Glomerular endothelial cell (primary cell): ENCODE measurements around the gene BRD3. TPM values are rescaled to one million over a fixed set of nuclear protein-coding genes. Genes with fewer than 3 reads are reported as not detected.

Experiments used
- DNase-seq: peaks from one replicate; pipeline ENCODE4 v3.0.0-alpha.2; 2011; ENCODE audit warnings: low read depth, low spot score; ENCODE audit errors: extremely low read depth
- total RNA-seq: library from RNA; depleted of rRNA; stranded (reverse); fragments of >200 nt; gene quantifications from 2 replicates; pipeline ENCODE4 v1.2.3, GENCODE V29; 2015

Gene BRD3
- total RNA-seq, 1 donor from 2014 or later: 40.7 TPM

DNA sequence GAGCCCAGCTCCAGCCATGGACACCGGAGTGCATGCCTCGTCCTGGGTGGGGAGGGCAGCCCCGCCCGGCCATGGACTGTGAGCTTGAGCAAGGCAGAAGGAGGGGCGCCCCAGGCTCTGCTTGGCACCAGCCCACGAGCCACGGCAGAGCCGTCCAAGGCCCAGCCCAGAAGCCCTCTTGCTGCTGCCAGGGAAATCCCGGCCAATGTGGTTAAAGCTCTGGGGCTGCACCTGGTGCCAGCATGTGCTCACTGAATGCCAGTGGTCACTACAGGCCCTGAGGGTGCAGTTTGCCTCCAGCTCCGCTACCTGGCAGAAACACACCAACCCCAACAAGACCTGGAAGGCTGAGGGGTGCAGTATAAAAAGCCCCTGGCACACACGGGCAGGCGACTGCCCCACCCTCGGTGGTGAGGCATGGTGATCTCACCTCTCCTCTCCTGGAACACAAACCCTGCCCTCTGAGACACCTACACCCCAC is 11.8 kb downstream of the BRD3 start:
- no peak for DNase-seq

DNA sequence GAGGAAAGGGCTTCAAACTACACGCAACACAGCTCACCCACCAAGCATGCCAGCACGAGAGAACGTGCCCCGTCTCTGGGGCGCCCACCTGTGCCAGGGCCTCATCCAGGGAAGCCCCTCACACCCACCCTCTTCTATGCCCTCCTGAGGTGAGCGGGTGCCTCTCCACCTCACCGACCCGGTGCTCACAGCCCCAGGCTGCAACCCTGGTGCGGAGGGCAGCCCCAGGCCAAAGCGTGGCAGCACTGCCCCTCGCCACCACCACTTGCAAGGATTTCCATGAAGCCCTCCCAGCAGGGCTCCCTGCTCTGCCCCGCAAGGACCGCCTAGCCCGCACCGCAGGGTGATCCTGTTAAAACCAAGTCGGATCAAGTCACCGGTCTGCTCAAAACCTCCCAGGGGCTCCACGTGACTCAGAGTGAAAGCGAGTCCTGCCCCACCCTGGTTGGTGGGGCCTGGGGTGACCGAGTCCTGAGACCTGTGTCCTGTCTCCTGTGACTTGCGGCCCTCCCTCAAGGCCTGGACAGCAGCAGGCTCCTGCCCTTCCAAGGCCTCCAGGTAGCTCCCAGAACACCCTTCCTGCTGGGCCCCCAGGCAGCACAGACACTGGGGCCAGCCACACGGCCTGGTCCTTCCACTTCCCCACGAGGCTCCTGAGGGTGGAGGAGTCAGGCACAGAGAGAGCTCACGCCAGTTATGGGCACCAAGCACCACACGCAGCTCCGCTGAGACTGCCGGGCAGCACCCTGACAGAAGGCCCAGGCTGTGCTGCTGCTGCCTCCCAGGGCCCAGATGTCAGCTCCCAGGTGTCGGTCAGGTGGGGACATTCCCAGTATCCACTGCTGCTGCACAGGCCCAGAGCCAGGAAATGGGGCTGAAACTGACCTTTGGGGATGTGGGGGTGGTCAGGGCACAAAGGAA is 12.7 kb downstream of the BRD3 start:
- no peak for DNase-seq

- DNase-seq: no peak
Measured at GRCh38 chr9:134053941-134054761, 13.7 kb downstream of the BRD3 start.

DNA sequence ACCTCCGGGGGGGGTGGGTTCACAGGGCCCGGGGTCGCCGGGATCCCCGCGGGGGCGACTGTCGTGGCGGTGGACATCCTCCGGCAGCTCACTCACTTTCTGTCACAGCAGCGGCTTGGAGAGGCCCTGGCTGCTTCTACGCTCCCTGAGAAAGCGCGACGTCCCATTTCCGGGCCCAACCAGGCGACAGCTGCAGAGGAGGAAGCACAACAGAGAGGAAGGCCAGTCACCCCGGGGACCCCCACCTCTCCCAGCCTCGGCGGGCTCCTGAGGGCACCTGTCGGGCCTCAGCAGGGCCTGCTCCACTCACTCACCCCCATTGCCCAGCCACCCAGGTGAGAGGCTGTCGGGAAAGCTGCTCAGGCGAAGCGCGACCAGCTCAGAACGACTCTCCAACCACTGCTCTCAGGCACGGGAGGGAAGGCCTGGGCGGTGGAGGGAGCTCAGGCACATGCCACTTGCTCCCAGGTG is 14.4 kb downstream of the BRD3 start:
- DNase-seq: no peak

DNA sequence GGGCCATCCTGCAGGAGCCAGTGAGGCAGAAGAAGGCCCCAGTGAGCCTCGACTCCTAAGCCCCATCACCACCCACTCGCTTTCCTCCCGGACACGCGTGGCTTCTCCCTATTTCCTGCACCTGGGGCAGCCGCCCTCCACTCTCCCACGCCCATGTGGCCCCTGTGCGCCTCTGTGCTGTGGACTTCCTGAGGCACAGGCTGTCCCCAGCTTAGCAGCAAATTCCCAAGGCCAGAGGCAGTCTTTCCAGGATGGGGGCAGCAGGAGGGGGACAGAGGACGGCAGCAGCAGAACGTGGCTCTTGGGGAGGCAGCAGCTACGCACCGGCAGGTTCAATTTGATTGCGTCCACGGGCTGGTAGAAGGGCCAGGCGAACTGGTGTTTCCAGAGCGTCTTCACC is 14.9 kb downstream of the BRD3 start:
- no peak for DNase-seq

- DNase-seq: no peak
Measured at GRCh38 chr9:134052491-134052890, 15.3 kb downstream of the BRD3 start.

- DNase-seq: no peak
Measured at GRCh38 chr9:134051319-134051718, 16.5 kb downstream of the BRD3 start.

GRCh38 chr9:134050726-134051125 is 17.1 kb downstream of the BRD3 start:
- no peak for DNase-seq

DNA sequence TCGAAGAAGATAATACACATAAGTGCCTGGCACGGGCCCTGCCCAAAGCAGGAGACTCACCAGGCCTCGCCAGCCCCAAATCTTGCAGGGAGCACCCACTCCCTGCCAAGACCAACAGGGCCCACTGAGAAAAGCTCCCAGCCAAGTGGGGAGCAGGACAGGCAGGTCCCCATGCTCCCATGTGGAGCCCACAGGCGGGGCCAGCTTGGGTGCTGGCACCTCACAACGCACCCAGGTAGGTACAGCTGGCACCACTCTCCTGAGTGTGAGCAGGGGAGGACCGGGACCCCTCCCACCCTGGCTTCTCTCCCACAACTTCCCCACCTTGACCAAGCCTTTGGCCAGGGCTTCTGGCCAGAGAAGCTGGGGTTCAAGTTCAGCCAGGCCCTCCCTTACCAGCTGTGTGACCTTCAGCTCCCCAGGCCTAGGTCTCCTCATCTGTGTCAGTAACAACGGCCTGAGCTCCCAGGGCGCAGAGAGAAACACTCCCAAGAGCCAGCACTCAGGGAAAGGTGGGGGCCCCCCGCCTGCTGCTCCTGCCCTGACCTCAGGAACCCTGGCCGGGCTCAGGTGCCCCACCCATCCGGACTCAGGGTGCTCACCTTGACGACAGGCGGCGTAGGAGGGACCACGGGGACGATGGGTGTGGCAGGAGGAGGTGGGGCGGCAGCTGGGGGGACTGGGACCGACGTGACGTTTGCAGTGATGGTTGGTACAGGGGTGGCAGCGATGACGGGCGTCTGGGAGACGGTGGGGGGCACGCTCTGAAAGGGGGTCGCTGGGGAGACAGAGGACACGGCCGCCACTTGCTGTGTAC is 17.8 kb downstream of the BRD3 start:
- DNase-seq: no peak

GRCh38 chr9:134049236-134049635 is 18.6 kb downstream of the BRD3 start:
- no peak for DNase-seq

- DNase-seq: no peak
Measured at GRCh38 chr9:134048582-134048968, 19.3 kb downstream of the BRD3 start.

GRCh38 chr9:134047868-134048581 is 19.8 kb downstream of the BRD3 start:
- DNase-seq: no peak

DNA sequence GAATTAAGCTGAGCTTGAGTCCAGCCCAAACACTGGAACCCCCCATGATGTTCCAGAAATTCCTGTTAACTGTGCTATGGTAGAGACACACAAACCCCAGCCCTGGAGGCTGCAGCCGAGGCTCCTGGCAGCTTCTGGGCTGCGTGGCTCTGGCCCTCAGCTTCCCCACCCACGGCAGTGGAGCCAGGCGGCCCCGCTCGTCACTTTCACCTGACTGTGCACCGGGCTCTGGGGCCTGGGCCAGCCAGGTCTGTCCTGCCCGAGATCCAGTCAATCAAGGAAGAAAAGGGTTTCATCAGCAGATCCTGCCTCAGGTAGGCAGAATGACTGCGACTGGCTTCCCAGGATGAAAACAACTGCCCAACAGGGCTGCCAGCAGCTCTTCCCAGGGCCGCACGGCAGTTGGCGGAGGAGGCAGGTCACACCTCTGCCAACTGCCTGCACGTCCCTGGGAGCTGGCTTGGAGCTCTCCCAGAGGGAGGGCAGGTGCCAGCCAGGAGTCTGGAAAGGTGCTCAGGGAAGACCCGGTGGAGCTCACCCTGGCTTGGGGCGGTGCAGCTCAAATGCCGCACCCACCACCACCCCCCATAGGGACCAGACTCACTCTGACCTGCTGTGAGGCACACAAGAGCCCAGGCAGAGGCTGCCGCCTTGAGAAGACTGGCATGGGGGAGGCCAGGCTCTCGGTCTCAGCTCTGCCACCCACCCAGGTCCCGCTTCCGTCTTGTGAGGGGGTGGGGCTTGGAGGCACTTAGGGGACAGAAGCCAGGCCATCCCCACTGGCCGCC is 20.7 kb downstream of the BRD3 start:
- no peak for DNase-seq

DNA sequence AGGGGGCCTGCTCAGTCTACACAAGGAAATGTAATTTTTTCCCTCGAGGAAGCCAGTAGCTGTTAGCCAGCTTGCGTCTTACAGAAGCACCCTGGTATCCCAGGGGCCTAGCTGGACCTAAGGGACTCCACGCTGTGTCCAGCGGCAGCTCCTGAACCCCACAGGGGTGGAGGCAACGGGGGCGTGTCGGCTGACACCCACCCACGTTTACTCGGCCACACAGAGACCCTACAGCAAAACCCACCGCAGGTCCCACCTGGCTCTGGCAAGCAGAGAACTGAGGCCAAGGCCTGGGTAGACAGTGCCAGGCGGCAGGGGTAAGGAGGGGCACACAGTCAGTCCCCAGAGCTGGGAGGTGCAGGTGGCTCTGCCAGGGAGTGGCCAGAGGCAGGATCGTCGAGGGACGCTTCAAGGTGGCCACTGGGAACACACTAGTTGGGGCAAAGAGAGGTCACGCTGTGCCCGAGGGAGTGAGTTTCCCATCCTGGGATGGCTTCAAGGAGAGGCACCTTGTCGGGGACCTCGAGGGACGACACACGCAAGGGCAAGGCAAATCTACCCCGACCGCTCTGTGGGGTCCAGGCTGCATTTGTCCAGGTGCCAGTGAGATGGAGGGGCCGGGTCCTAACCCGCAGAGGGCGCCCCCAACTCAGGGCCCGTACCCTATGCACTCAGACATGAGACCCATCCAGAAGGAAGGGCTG is 21.8 kb downstream of the BRD3 start:
- no peak for DNase-seq

GRCh38 chr9:134044944-134045343 is 22.9 kb downstream of the BRD3 start:
- no peak for DNase-seq

- DNase-seq: no peak
Measured at GRCh38 chr9:134043531-134043988, 24.3 kb downstream of the BRD3 start.

- DNase-seq: no peak
Measured at GRCh38 chr9:134041649-134041962, 26.2 kb downstream of the BRD3 start.

DNA sequence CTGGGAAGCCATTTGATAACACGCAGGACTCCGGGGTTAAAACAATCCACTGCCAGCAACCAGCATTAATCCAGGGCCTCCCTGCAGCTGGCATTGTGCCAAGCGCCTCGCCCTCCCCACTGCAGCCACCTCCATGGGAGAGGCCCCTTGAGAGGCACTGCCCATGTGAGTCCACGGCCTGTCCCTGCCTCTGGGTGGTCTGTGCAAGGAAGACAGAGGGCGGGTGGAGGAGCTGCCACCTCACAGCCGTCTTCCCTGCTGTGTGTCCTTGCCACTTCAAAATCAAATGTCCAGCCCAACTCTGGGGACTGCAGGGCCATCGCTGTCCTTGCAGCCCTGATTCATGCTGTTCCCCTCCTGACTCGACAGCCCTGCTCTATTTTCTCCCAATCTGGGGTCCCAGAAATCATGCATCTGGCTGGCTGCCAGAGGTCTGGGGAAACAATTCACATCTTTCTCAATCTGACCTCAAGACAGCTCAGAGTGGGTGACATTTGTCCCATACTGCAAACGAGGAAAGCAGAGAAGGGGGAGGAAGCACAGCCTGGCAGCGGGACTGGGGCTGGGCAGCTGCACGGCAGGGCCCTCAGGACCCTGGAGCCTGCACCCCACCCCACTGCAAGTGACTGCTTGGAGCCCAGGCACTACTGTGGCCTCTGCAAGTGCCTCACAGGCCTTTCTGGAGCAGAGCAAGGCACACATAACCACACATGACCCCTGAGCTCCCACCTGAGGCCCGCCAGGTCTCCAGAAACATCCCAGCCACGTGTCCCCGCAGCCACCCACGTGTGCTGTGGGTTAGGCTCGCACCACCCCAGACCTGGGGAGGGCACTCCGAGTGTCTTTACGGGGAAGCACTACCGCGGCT is 26.8 kb downstream of the BRD3 start:
- no peak for DNase-seq
